A549 (cell line): ENCODE data around the gene CCDC117. TPM values are rescaled to one million over a fixed set of nuclear protein-coding genes. Genes with fewer than 3 reads are reported as not detected.

Experiments
- ATAC-seq, 2 experiments: fragments of 200-7000 bp in 1 of 2; fragments of >200 bp in 1 of 2; cut with Nextera tagmentation in 1 of 2; cut with Tn5 transposase in 1 of 2; 3 replicates each; pipeline versions ENCODE4 v1.8.0 to v1.9.1; 2018 to 2020; ENCODE audit warnings: mild to moderate bottlenecking in 1 of 2, moderate library complexity in 1 of 2
- CTCF ChIA-PET: fragments of 300-600 bp; sonication (Branson Sonifier 250); formaldehyde crosslinking; extraction: SDS; loops from one replicate; lab custom pipeline; 2021; ENCODE audit warnings: antibody characterized with exemption, inconsistent platforms; lab: Yijun Ruan, JAX
- POLR2A ChIA-PET: fragments of 350-600 bp; formaldehyde crosslinking; extraction: SDS; loops from one replicate; lab custom pipeline; 2021; ENCODE audit warnings: antibody characterized with exemption, inconsistent platforms; lab: Yijun Ruan, JAX
- DNase-seq, 2 experiments: peaks; one replicate each; pipeline versions ENCODE4 v3.0.0 to v3.0.0-alpha.2; 2011 to 2016; ENCODE audit warnings: low read depth in 1 of 2, low spot score in 1 of 2
- FAIRE-seq: peaks from 2 replicates; lab custom pipeline; 2011; peaks lifted over from hg19 to GRCh38; lab: Jason Lieb, UNC
- H3K27ac ChIP-seq, 2 experiments: fragments of >200 bp; sonication (Bioruptor Twin); formaldehyde crosslinking; 3 replicates each; pipeline ENCODE4 v1.5.1; 2016 to 2017
- H3K4me1 ChIP-seq: fragments of >200 bp; sonication (Bioruptor Twin); formaldehyde crosslinking; 3 replicates; pipeline ENCODE4 v1.6.1; 2016
- H3K4me2 ChIP-seq: fragments of >200 bp; sonication (Bioruptor Twin); formaldehyde crosslinking; 3 replicates; pipeline ENCODE4 v1.6.1; 2016
- H3K4me3 ChIP-seq: fragments of >200 bp; sonication (Bioruptor Twin); formaldehyde crosslinking; 3 replicates; pipeline ENCODE4 v1.5.1; 2016
- H3K9me3 ChIP-seq: fragments of >200 bp; sonication (Bioruptor Twin); formaldehyde crosslinking; 3 replicates; pipeline ENCODE4 v1.6.1; 2016
- BCL3 ChIP-seq: fragments of >200 bp; sonication (Bioruptor Twin); formaldehyde crosslinking; IDR thresholded peaks from 3 replicates; pipeline ENCODE4 v1.6.1; 2016
- CBX2 ChIP-seq: fragments of 200-600 bp; sonication (generic); IDR thresholded peaks from 2 replicates; pipeline ENCODE4 v1.6.1; 2016; ENCODE audit warnings: low read depth, mild to moderate bottlenecking, borderline replicate concordance
- CEBPB ChIP-seq, 2 experiments: fragments of >200 bp in 1 of 2; sonication (Bioruptor Twin) in 1 of 2; formaldehyde crosslinking in 1 of 2; IDR thresholded peaks; 2 replicates each; pipeline ENCODE4 v1.6.1; 2012 to 2016
- CHD2 ChIP-seq: fragments of 150-350 bp; IDR thresholded peaks from 2 replicates; pipeline ENCODE4 v1.6.1; 2014; ENCODE audit warnings: low read length; ENCODE audit not compliant: partially characterized antibody
- CHD4 ChIP-seq: fragments of 200-600 bp; sonication (generic); IDR thresholded peaks from 2 replicates; pipeline ENCODE4 v1.6.1; 2016; ENCODE audit warnings: antibody characterized with exemption, mild to moderate bottlenecking, borderline replicate concordance
- ESRRA ChIP-seq: fragments of 150-350 bp; IDR thresholded peaks from 2 replicates; pipeline ENCODE4 v1.6.1; 2014; ENCODE audit warnings: mild to moderate bottlenecking, low read length, borderline replicate concordance
- FOSL2 ChIP-seq, 2 experiments: fragments of 450-650 bp in 1 of 2; fragments of >200 bp in 1 of 2; sonication (Bioruptor Twin) in 1 of 2; formaldehyde crosslinking; IDR thresholded peaks; 2 replicates each; pipeline versions ENCODE4 v1.5.0 to v1.6.1; 2016 to 2020; ENCODE audit warnings: mild to moderate bottlenecking in 1 of 2, moderate library complexity in 1 of 2
- GATA3 ChIP-seq: IDR thresholded peaks from 2 replicates; pipeline ENCODE4 v1.6.1; 2012; ENCODE audit warnings: borderline replicate concordance
- HEYL ChIP-seq: fragments of 250-450 bp; sonication (Bioruptor Pico); IDR thresholded peaks from 2 replicates; pipeline ENCODE4 v1.8.0; 2021; ENCODE audit warnings: mild to moderate bottlenecking, moderate library complexity
- HMGXB4 ChIP-seq: fragments of 250-450 bp; sonication (Bioruptor Pico); IDR thresholded peaks from 2 replicates; pipeline ENCODE4 v1.5.0; 2021; ENCODE audit warnings: mild to moderate bottlenecking, moderate library complexity, borderline replicate concordance
- HOXB13 ChIP-seq: fragments of 250-450 bp; sonication (Bioruptor Pico); IDR thresholded peaks from 2 replicates; pipeline ENCODE4 v1.5.0; 2020; ENCODE audit warnings: low read depth, mild to moderate bottlenecking, moderate library complexity
- JUN ChIP-seq, 2 experiments: fragments of >200 bp; sonication (Bioruptor Twin); formaldehyde crosslinking; IDR thresholded peaks; 2 replicates in 1 of 2; 3 replicates in 1 of 2; pipeline ENCODE4 v1.6.1; 2016 to 2017
- JUNB ChIP-seq: fragments of >200 bp; sonication (Bioruptor Twin); formaldehyde crosslinking; IDR thresholded peaks from 2 replicates; pipeline ENCODE4 v1.6.1; 2016
- KDM1A ChIP-seq: fragments of 200-600 bp; sonication (generic); IDR thresholded peaks from 2 replicates; pipeline ENCODE4 v1.6.1; 2016; ENCODE audit warnings: low read depth, mild to moderate bottlenecking
- NPAS2 ChIP-seq: fragments of 250-450 bp; sonication (Bioruptor Pico); IDR thresholded peaks from 2 replicates; pipeline ENCODE4 v1.8.0; 2022; ENCODE audit warnings: mild to moderate bottlenecking, moderate library complexity, borderline replicate concordance
- NR3C1 ChIP-seq: fragments of >200 bp; sonication (Bioruptor Twin); formaldehyde crosslinking; IDR thresholded peaks from 3 replicates; pipeline ENCODE4 v1.6.1; 2017
- PHF8 ChIP-seq: fragments of 200-600 bp; sonication (generic); IDR thresholded peaks from 2 replicates; pipeline ENCODE4 v1.6.1; 2016; ENCODE audit warnings: low read depth, mild to moderate bottlenecking, antibody characterized with exemption, moderate library complexity, borderline replicate concordance
- POLR2A ChIP-seq: IDR thresholded peaks from 2 replicates; pipeline ENCODE4 v1.6.1; 2012; ENCODE audit warnings: mild to moderate bottlenecking, low read length
- RAD21 ChIP-seq, 2 experiments: fragments of >200 bp in 1 of 2; sonication (Bioruptor Twin) in 1 of 2; formaldehyde crosslinking in 1 of 2; IDR thresholded peaks in 1 of 2; conservative IDR thresholded peaks in 1 of 2; 2 replicates in 1 of 2; 3 replicates in 1 of 2; pipeline ENCODE4 v1.6.1; 2012 to 2018; ENCODE audit warnings: inconsistent platforms in 1 of 2
- RNF2 ChIP-seq: fragments of 200-600 bp; sonication (generic); IDR thresholded peaks from 2 replicates; pipeline ENCODE4 v1.6.1; 2016; ENCODE audit warnings: low read depth, mild to moderate bottlenecking, antibody characterized with exemption, moderate library complexity, borderline replicate concordance
- TP53 ChIP-seq: fragments of 250-450 bp; sonication (Bioruptor Pico); IDR thresholded peaks from 2 replicates; pipeline ENCODE4 v1.5.0; 2021; ENCODE audit warnings: mild to moderate bottlenecking, moderate library complexity
- WGBS: methylation state at CpG from one replicate; pipeline ENCODE4 v1.1.6; 2017; ENCODE audit errors: missing lambda C conversion rate; 5-methylcytosine and 5-hydroxymethylcytosine counted together
- polyA plus RNA-seq, 4 experiments: library from polyadenylated mRNA; depleted of rRNA in 3 of 4; stranded (reverse); fragments of >200 nt; fragmentation: RNase III in 1 of 4; extraction: RNeasy Plus Mini Kit Qiagen cat#74134 plus additional on column Dnase treatment in 1 of 4; gene quantifications; 2 replicates in 3 of 4; 3 replicates in 1 of 4; pipeline ENCODE4 v1.2.3, GENCODE V29; 2011 to 2017
- TF ChIP-seq, protein P1 (sequence below): fragments of 250-450 bp; sonication (Bioruptor Pico); IDR thresholded peaks from 2 replicates; pipeline ENCODE4 v1.5.0; 2020; ENCODE audit warnings: low read depth, mild to moderate bottlenecking, moderate library complexity
- TF ChIP-seq, protein P2 (sequence below): fragments of >200 bp; sonication (Bioruptor Twin); formaldehyde crosslinking; IDR thresholded peaks from 3 replicates; pipeline ENCODE4 v1.5.1; 2016

The CCDC117 gene
- polyA plus RNA-seq, 2 of the 4 experiments (the other 2 are of a cell fraction), result 12.2 to 24.1 TPM

GRCh38 chr22:28741200-28741784 is 31.2 kb upstream of the CCDC117 start:
- POLR2A ChIA-PET, result no interaction called here
- H3K4me3 ChIP-seq, result peak overlapping the region; percentile 92
- H3K4me2 ChIP-seq, result peak overlapping the region; percentile 84
- H3K4me1 ChIP-seq, result peaks cover 8% of the 10 kb centered on the region; the same call in 2 of the 3 replicates
- FAIRE-seq, result no peak
- ATAC-seq, result no peak
- peak overlapping the region; percentile 78 to 100 for H3K27ac ChIP-seq
- CTCF ChIA-PET, result interaction anchor here (0.6 to 2.7 kb wide), 3 partner anchors 29 to 141 kb away, joined by 3 to 6 read pairs (median 3); no protein-coding TSS in a partner anchor
- no peak for DNase-seq
- 9% methylated on average over 16 of the region's 18 CpGs for WGBS
- no peaks in the 10 kb centered on the region for H3K9me3 ChIP-seq
- peak; percentile 10; the same call in 1 of the 2 replicates for TF ChIP-seq FOSL2 (IDR thresholded peaks at IDR 0.05)
- TF ChIP-seq FOSL2 (CRISPR knock-in tag; IDR thresholded peaks at IDR 0.05), result peak; percentile 92
- no peak for TF ChIP-seq CHD2
- no peak for TF ChIP-seq RAD21 (conservative IDR thresholded peaks at IDR 0.05 in 1 of 2, IDR thresholded peaks at IDR 0.05 in 1 of 2)
- no peak for TF ChIP-seq CBX2
- TF ChIP-seq HMGXB4 (CRISPR knock-in tag), result no peak
- TF ChIP-seq, all 56 proteins: peak for 1

- ATAC-seq (peak; percentile 96 to 98), FAIRE-seq (no peak), DNase-seq (peak; percentile 89 to 97)
- peaks cover 8% of the 10 kb centered on the region; the same call in 2 of the 3 replicates for H3K4me1 ChIP-seq
- WGBS, result 3% methylated on average over 18 of the region's 54 CpGs
- H3K4me2 ChIP-seq, result peak within 1 kb of the TSS; percentile 84
- no peaks in the 10 kb centered on the region for H3K9me3 ChIP-seq
- POLR2A ChIA-PET, result no interaction called here
- peak within 1 kb of the TSS; percentile 92 for H3K4me3 ChIP-seq
- CTCF ChIA-PET, result interaction anchor here (0.8 to 2.7 kb wide), 2 partner anchors 32 to 141 kb away, joined by 3 to 6 read pairs; no protein-coding TSS in a partner anchor
- peak within 1 kb of the TSS; percentile 91 to 100 for H3K27ac ChIP-seq
- TF ChIP-seq KDM1A (no peak), CEBPB (IDR thresholded peaks at IDR 0.05) (no peak), CBX2 (no peak), NR3C1 (no peak), NPAS2 (CRISPR knock-in tag) (no peak), ESRRA (no peak), RNF2 (no peak), FOSL2 (IDR thresholded peaks at IDR 0.05) (no peak), FOSL2 (CRISPR knock-in tag; IDR thresholded peaks at IDR 0.05) (no peak), CHD4 (no peak), HEYL (CRISPR knock-in tag) (no peak), HOXB13 (CRISPR knock-in tag) (no peak), PHF8 (peak; percentile 73; the same call in 1 of the 2 replicates), TP53 (CRISPR knock-in tag) (no peak), BCL3 (0 out of 3 replicates have a peak, but pooled peaks have one; percentile 42), JUNB (no peak), HMGXB4 (CRISPR knock-in tag) (no peak), GATA3 (0 out of 2 replicates have a peak, but pooled peaks have one; percentile 27), JUN (IDR thresholded peaks at IDR 0.05) (peak; percentile 47 to 68; a peak in 4 of 5 replicates), POLR2A (peak; percentile 50)
- TF ChIP-seq, protein P1, sequence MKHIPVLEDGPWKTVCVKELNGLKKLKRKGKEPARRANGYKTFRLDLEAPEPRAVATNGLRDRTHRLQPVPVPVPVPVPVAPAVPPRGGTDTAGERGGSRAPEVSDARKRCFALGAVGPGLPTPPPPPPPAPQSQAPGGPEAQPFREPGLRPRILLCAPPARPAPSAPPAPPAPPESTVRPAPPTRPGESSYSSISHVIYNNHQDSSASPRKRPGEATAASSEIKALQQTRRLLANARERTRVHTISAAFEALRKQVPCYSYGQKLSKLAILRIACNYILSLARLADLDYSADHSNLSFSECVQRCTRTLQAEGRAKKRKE (CRISPR knock-in tag), result no peak
- TF ChIP-seq, protein P2, sequence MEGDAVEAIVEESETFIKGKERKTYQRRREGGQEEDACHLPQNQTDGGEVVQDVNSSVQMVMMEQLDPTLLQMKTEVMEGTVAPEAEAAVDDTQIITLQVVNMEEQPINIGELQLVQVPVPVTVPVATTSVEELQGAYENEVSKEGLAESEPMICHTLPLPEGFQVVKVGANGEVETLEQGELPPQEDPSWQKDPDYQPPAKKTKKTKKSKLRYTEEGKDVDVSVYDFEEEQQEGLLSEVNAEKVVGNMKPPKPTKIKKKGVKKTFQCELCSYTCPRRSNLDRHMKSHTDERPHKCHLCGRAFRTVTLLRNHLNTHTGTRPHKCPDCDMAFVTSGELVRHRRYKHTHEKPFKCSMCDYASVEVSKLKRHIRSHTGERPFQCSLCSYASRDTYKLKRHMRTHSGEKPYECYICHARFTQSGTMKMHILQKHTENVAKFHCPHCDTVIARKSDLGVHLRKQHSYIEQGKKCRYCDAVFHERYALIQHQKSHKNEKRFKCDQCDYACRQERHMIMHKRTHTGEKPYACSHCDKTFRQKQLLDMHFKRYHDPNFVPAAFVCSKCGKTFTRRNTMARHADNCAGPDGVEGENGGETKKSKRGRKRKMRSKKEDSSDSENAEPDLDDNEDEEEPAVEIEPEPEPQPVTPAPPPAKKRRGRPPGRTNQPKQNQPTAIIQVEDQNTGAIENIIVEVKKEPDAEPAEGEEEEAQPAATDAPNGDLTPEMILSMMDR, result no peak
Measured at GRCh38 chr22:28741785-28742561, 30.5 kb upstream of the CCDC117 start, which contains the start of the genes CHEK2 and HSCB. Gene CHEK2, minus strand, starts transcription at chr22:28741820. Its CDS starts 7,099 bp downstream, at chr22:28734721. Gene HSCB, plus strand, starts transcription at chr22:28742039. Its CDS starts 57 bp downstream, at chr22:28742096.
